GM19452 (cell line): ENCODE data around the gene FBF1.

Experiments used
- ATAC-seq: cut with Tn5 transposase; IDR thresholded peaks from one replicate; pipeline ENCODE4 v1.9.1; 2021; ENCODE audit not compliant: unreplicated experiment

FBF1 gene

GRCh38 chr17:75950855-75951554, 10.2 kb upstream of the FBF1 start:
- no peak for ATAC-seq

DNA sequence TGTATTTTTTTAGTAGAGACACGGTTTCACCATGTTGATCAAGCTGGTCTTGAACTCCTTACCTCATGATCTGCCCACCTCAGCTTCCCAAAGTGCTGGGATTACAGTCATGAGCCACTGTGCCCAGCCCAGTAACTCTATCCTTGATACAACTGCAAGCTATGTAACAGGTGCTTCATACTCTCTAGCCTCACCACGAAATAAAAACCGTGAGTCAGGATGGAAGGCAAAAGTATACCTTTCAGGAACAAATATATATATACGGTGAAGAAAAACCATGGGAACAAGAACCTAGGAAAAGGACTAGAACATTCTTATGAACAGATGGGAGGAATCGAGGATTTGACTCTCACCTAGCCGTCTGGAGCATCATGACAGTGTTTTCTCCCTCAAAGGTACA, 9.6 kb upstream of the FBF1 start:
- no peak for ATAC-seq

DNA sequence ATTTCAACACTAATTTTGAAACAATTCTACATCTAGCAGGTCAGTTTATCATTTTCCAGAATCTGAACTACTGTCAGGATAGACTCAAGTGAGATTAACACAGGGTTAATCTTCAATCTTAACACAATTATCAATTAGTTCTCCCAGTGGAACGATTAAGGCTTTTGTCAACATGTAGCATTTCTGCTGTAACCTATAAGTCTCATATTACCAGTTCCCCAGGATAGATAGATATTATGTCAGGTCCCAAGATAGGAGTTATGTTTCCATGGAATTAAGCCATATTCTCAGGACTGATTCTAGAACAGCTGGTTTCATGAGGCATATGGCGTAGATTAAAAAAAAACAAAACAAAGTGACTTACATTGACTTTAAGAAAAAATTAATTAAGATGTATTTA, 4.4 kb upstream of the FBF1 start:
- ATAC-seq, result no peak

DNA sequence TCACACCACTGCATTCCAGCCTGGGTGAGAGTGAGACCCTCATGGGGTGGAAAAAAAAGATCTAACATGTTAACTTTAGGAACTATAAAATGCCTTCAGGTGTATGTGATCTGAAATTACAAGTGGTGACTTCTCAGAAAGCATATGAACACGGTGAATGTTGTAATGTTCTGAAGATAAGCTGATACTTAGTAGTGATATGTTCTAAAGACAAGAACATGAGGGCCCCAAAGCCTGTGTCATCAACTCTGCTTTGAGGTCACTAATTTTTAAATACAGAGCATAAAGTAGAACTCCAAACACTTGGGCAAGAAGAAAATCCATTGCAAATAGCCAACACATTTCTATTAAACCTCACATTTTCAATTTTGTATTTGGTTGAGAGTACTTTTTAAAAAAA, 2.6 kb upstream of the FBF1 start:
- ATAC-seq, result no peak

- no peak for ATAC-seq
These were observed 1.6 kb upstream of the FBF1 start for GRCh38 chr17:75942473-75942872.

- no peak for ATAC-seq
These were observed 589 bp upstream of the FBF1 start for GRCh38 chr17:75941442-75941819.

DNA sequence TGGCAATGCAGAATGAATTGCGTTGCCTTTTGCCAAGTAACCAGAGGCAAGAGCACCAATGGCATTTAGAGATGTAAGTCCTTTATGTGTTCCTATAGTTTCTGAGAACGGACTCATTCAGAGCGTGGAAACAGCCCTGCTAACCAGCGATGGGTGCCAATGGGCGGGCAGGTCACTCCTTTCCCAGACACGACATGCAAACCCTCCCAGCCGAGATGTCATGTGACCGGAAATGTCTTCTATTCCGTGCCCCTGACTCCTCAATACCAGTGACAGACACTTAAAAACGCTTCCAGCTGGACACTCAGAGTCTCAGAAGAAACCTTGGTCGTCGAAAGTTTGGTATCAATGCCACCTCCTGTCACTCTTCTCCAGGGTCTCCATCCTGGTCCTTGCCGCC, 3.2 kb downstream of the FBF1 start:
- ATAC-seq, result no peak

- no peak for ATAC-seq
These were observed 7.0 kb downstream of the FBF1 start for GRCh38 chr17:75933808-75934207.

DNA sequence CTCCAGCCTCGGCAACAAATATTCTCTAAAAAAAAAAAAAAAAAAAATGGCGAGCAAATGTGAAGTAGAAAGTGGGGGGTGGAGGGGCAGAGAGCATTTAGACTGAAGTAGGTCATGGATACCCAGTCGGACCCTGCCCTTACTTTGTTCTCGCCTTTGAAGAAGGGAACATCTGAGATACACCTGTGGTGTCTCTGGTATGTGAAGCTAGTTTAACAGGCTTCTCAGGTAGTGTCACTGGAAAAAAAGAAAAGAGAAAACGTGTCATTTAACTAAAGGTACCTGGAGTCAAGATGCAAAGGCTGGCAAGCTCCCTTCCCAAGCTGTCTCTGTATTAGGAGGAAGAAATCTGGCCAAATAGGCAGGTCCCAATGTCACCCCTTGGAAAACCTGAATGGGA, 8.0 kb downstream of the FBF1 start:
- ATAC-seq, result no peak

GRCh38 chr17:75931062-75931461, 9.8 kb downstream of the FBF1 start:
- no peak for ATAC-seq

DNA sequence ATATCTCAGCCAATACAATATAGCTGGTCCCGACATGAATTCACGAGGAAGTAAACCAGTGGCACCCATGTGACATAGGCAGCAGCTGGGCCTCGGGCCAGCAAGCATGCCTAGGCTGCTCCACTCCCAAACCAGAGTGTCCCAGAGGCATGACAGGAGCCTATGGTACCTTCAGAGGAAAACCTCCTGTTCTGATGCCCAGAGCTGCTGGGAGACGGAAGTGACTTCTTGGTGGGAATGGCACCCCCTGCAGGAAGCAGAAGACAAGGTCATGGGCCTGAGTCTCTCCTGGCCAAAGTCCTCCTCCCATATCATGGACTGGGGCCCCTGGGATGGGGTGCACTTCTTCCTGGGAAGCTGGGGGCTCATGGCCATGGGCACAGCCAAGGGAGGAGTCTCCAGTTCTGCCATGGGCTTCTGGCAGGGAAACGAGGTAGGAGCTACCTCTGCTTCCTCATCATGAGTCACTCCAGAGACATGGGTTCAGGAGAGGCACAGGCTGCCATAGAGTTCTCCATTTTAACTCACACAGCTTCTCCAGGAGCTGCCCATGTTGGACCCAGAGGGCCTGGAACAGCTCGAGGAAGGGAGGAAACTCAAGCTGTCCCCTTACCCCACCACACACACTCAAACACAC, 13.4 kb downstream of the FBF1 start:
- no peak for ATAC-seq

- ATAC-seq, result no peak
These were observed 14.4 kb downstream of the FBF1 start for GRCh38 chr17:75926456-75926855.

DNA sequence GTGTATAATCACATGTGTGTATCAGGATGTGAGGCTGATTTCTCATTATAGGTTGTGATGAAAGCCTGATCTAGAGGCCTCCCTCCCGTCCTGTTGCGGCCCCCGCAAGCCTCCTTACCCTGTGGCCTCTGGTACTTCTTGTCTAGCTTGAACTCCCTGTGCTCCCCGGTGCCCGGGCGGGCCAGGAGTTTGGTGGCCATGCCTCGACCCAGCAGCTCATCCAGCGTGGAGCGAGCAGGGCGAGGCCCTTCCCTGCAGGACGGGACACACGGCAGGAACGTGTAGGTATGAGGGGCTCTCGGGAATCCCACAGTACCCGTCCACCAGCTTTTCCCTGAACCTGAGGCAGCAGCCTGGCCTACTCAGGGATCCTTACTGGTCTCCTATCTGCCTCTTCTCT, 14.9 kb downstream of the FBF1 start:
- ATAC-seq, result no peak

DNA sequence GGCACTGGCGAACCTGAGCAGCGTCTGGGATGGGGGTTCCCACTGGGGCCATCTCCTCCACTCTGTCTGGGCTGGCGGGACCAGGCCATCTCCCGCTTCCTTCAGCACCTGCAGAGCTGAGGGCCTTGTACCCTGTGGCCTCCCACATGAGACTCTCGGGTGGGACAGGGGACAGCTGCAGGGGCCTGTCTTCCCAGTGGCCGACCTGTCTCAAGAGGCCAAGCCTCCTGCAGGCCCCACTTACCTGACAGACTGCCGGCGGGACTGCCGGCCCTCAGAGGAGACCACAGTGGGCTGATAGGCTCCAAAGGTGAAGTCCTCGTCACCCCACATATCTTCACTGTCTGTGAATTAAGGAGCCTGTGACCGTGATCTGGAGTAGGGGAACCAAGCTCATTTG, 15.7 kb downstream of the FBF1 start:
- ATAC-seq, result no peak

DNA sequence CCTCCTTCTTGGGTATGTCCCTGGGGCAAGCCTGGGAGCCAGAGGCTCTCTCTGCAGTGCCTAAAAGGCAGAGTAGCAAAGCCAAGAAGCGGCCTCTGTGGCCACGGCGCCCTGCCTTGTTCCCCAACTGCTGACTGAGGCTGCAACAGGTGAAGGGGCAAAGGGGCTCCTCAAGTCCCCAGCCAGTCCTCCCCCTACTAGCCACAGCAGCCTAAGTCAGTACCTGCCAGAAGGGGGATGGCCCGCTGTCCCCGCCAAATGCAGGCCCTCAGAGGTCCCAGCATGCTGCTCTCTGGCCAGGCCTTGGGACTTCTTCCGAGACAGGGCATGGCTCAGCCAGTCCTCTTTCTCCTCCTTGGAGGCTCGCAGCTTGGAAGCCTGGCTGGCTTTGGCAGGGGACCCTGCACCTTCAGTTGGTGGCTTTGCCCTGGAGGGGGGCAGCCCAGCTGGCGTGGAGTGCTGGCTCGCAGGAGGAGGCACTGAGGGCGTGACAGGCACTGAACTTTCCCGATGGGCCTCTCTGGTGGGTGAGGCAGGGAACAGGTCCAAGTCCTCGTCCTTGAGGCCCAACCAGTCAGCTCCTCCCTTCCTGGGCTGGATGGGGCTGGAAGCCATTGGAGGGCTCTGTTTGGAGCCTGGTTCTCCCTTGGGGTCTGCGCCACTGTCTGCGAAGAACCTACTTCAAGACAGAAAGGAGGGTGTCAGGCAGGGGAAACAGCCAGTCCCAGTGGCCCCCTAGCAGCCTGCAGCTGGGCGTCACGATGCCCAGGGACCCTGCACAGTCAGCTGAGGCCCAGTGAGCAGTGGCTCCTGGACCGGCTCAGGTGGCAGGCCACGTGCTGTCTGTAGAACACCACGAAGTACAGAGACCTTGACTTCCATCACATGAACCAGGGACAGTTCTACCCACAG, 17.6 kb downstream of the FBF1 start:
- no peak for ATAC-seq

- no peak for ATAC-seq
These were observed 18.5 kb downstream of the FBF1 start for GRCh38 chr17:75922173-75922961.

GRCh38 chr17:75921596-75921995, 19.2 kb downstream of the FBF1 start:
- no peak for ATAC-seq

- no peak for ATAC-seq
These were observed 20.7 kb downstream of the FBF1 start for GRCh38 chr17:75920045-75920560.

DNA sequence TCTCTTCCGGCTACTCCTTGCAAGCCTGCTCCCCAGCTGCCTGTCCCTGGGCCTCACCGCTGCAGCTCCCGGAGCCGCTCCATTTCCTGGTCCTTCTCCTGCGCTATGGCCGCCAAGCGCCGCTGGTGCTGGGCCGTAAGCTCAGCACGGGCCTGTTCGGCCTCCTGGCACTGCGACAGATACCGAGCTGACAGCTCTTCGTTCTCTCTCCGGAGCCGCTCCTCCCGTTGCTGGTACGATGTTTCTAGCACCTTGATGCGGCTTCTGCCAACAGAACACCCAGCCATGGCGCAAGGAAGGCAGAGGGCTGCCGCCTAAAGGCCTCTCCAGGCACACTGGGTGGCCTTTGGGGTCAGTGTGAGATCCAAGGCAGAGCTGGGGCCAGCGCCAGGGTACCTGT, 21.2 kb downstream of the FBF1 start:
- ATAC-seq, result no peak

DNA sequence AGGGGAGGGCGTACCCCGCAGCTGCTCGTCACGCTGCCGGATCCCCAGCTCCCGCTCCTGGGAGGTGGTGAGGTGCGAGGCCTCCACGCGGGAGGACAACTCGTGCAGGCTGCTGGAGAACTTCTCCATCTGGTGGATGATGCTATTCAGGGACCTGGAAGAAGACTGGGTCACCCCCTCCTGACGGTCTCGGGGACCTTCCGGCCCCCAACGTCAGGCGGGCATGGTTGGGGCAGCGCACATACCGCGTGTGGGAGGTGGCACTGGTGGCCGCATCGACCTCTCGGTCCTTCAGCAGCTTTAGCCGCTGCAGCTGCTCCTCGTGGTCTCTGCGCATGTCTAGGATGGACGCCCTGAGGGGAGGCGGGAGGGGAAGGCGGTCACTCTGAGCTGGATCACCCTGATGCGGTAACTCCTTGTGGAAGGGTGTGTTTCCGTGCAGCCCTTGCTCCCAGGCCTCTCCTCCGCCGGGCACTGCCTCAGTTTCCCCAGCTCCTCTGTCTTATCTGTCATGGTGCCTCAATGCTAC, 22.9 kb downstream of the FBF1 start:
- ATAC-seq, result no peak
